ENCODE measurements around the gene RPS6KA5. TPM values are rescaled to one million over a fixed set of nuclear protein-coding genes. Genes with fewer than 3 reads are reported as not detected.
"Not testable (repeated sequence)": the region's sequence is repeated elsewhere in the genome, so short reads cannot be mapped to it uniquely, and the experiment has no call there.

Gene RPS6KA5
- total RNA-seq, 1 donor from 2014 or later = 11.3 TPM

GRCh38 chr14:90963343-90963742 lies 97.1 kb downstream of the RPS6KA5 start:
- H3K9me3 ChIP-seq = peaks cover 7% of the 10 kb centered on the region
- intact Hi-C loops (cut with DNase I) = no loop called here
- no peaks in the 10 kb centered on the region for H3K27me3 ChIP-seq (ENCODE audit: low read depth)
- no peak overlapping the region for H3K4me3 ChIP-seq
- ATAC-seq (no peak), DNase-seq (no peak)
- H3K27ac ChIP-seq = no peak overlapping the region
- no peaks in the 10 kb centered on the region for H3K36me3 ChIP-seq
- TF ChIP-seq CTCF (IDR thresholded peaks at IDR 0.05) = no peak
- no peaks in the 10 kb centered on the region for H3K4me1 ChIP-seq

DNA sequence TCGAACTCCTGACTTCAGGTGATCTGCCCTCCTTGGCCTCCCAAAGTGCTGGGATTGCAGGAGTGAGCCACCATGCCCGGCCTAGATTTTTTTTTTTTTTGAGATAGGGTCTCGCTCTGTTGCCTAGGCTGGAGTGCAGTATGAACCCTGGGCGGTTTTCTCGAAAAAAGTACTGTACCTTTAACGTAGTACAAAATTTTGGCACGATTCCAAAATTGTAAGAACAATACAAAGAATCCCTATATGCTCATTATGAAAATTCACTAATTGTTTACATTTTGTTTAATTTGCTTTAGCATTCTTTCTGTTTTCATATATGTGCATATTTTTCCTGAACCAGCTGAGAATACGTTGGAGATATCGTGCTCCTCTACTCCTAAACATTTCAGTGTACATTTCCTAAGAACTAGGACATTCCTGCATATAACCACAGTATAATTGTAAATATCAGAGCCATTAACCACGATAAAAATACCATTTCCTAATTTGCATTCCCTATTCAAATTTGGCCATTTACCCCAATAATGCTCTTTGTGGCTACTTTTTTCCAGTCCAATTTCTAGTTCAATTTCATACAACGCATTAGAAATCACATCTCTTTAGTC lies 97.8 kb downstream of the RPS6KA5 start:
- Histone ChIP-seq H3K27me3 (ENCODE audit: low read depth) (no peaks in the 10 kb centered on the region), H3K4me3 (no peak overlapping the region), H3K4me1 (no peaks in the 10 kb centered on the region), H3K9me3 (peaks cover 2% of the 10 kb centered on the region), H3K36me3 (no peaks in the 10 kb centered on the region), H3K27ac (no peak overlapping the region)
- TF ChIP-seq CTCF (IDR thresholded peaks at IDR 0.05) = no peak
- intact Hi-C loops (cut with DNase I) = no loop called here
- no peak for ATAC-seq
- DNase-seq = no peak

DNA sequence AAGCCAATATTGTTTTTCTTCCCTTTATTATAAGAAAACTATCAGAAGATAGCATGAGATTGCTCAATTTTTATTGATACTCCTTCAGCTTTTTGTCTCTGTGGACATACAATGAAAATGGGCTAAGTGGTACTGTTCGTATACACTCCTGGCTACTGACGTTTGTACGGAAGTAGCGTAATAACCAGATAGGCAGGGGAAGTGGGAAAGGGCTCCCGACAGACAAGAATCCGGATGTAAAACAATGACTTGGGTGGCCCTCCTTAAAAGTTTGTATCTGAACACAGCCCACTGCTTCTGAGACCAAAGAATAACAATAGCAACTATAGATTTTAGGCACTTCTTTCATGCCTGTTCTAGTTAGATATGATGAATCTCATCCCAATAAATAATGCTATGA lies 99.6 kb downstream of the RPS6KA5 start:
- Histone ChIP-seq H3K27ac (no peak overlapping the region), H3K9me3 (peaks cover 17% of the 10 kb centered on the region), H3K4me1 (no peaks in the 10 kb centered on the region), H3K36me3 (no peaks in the 10 kb centered on the region), H3K27me3 (ENCODE audit: low read depth) (no peaks in the 10 kb centered on the region), H3K4me3 (no peak overlapping the region)
- TF ChIP-seq CTCF (IDR thresholded peaks at IDR 0.05) = no peak
- intact Hi-C loops (cut with DNase I) = no loop called here
- DNase-seq = no peak
- ATAC-seq = no peak

GRCh38 chr14:90959344-90959743 lies 101.1 kb downstream of the RPS6KA5 start:
- no peak for ATAC-seq
- no peak overlapping the region for H3K4me3 ChIP-seq
- peaks cover 30% of the 10 kb centered on the region for H3K9me3 ChIP-seq
- no peak for TF ChIP-seq CTCF (IDR thresholded peaks at IDR 0.05)
- no peaks in the 10 kb centered on the region for H3K27me3 ChIP-seq (ENCODE audit: low read depth)
- no peak overlapping the region for H3K27ac ChIP-seq
- no peaks in the 10 kb centered on the region for H3K36me3 ChIP-seq
- DNase-seq = no peak
- H3K4me1 ChIP-seq = no peaks in the 10 kb centered on the region
- intact Hi-C loops (cut with DNase I) = no loop called here

- no peak overlapping the region for H3K4me3 ChIP-seq
- H3K9me3 ChIP-seq = peaks cover 38% of the 10 kb centered on the region
- H3K36me3 ChIP-seq = no peaks in the 10 kb centered on the region
- H3K27ac ChIP-seq = no peak overlapping the region
- ATAC-seq (no peak), DNase-seq (no peak)
- no peaks in the 10 kb centered on the region for H3K4me1 ChIP-seq
- H3K27me3 ChIP-seq (ENCODE audit: low read depth) = no peaks in the 10 kb centered on the region
- intact Hi-C loops (cut with DNase I) = no loop called here
- TF ChIP-seq CTCF (IDR thresholded peaks at IDR 0.05) = no peak
These were observed 104.2 kb downstream of the RPS6KA5 start for GRCh38 chr14:90956273-90956672.

GRCh38 chr14:90953643-90954042 lies 106.8 kb downstream of the RPS6KA5 start:
- DNase-seq; intact Hi-C loops (cut with DNase I); H3K4me3 ChIP-seq; ATAC-seq; H3K27ac ChIP-seq; H3K27me3 ChIP-seq (ENCODE audit: low read depth); H3K4me1 ChIP-seq; H3K36me3 ChIP-seq: not testable (repeated sequence)
- peaks cover 38% of the 10 kb centered on the region for H3K9me3 ChIP-seq
